ENCODE measurements around the gene CUL1.

Gene CUL1

DNA sequence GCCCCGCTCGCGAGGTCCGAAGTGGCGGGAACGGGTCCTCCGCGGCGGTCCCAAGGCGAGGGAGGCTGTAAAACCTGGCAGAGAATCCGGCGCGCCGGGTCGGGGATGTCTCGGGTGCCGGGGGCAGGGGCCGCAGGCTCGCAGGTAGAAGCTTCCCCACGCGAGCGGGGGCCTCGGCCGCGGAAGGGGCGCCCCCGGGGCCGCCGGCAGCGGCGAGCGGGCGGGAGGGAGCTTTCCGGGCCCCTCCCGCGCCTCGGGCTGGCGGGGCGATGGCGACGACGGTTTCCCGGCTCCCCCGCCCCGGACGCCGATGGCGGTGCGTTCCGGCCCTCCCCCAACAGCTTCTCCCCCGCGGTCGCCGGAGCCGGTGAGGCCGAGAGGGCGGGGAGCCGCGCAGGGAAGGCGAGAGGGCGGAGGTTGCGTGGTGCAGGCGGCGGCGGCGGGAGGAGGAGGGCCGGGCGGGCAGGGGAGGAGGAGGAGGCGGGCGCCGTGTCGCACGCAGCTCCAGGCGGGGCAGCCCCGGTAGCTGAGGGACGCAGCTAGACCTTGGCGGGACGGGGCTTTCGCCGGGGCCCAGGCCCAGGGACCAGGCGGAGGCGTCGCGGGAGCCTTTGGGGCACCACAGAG is at the start of gene CUL1:
TSS of gene CUL1 (plus strand) at position 507 of the 627 bp plus-strand sequence. CDS start 31,220 bp downstream, outside the sequence.
- DNase-seq, result peak; percentile 84 to 96 (median 91)

DNA sequence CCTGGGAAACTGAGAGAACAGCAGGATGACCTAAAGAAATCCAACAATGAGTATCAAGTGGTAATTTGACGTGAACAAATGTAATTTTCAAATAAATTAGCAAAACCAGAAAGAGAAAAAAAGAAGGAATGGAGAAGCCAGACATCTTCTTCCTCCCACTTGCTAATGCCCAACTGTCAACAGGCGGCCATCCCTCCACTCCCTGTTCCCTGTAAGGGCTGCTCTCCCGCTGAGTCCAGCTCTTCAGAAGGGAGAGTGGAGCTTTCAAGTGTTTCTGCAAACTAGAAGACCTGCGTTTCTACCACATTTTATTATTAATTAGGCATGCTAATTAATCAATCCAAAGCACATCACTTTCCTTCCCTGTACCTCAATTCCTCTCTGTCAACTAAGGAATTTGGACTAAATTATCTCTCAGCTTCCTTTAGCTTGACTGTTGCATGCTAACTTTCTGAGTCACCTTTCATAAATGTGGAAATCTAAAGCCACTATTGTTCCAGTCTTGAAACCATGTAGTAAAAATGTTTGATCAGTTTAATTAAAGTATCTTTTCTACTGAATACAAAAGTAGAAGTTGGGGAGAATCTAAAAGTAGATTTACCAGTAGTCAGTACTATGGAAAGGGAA is 48.4 kb upstream of the CUL1 start:
- DNase-seq, result peak in 2 of 3 experiments; percentile 31

DNA sequence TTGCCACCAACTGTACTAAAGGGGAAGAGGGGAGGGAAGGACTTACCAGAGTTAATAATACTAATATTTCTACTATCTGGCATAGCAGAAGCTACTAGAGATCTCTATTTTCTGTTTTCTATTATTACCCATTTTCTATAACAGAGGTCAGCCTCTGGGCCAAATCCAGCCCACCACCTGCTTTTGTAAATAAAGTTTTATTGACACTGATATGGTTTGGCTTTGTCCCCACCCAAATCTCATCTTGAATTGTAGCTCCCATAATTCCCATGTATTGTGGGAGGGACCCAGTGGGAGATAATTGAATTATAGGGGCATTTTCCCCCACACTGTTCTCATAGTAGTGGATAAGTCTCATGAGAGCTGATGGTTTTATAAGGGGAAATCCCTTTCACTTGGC is 45.9 kb upstream of the CUL1 start:
- DNase-seq, result no peak

DNA sequence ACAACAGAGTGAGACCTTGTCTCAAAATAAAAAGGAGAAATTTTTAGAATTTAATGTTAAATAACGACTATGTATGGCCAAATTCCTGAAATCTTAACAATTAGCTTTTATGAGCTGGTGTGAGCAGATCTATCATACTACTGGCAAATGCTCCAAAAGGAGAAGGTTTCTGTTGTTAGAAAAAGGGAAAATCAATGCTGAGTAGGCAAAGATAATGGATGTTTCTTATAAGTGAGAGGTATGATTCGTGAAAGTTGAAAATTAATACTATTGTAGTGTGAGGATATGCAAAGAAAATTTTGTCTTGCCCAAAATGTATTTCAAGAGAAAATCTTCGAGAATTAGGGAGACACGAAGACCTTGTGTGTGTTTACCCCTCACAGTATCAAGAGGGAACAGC is 40.8 kb upstream of the CUL1 start:
- no peak for DNase-seq

DNA sequence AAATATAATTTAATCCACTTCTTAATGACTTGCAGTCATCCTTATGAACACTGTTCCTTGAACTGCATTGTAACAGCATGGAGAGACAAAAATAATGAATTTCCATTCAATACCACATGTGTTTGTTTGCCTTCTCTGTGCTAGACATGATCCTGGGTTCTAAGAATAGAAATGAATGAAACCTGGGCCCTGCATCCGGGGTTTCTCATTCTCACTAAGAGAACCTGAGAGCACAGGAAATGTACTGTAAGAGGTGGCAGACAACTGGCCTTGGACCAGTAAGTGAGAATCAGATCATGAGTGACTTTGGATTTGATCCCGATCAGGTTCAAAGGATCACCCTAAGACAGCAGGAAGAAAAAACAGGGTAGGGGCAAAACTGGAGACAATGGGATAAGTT is 37.2 kb upstream of the CUL1 start:
- no peak for DNase-seq

DNA sequence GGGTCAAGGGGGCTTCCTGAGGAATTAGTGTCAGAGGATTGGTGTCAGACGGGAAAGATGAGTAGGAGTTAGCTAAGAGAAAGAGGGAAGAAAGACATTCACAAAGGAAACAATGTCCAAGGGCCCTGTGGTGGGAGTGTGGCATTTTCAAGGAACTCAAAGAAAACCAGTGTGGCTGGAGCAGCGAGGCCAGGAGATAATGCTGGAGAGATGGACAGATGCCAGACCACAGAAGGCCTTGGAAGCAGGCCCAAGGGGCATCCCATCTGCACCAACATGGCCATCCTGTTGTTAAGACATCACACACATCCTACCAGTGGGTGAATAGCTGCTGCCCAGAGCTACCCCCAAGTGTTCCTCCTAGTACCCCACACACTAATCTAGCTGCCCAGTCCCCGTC is 36.1 kb upstream of the CUL1 start:
- no peak for DNase-seq

DNA sequence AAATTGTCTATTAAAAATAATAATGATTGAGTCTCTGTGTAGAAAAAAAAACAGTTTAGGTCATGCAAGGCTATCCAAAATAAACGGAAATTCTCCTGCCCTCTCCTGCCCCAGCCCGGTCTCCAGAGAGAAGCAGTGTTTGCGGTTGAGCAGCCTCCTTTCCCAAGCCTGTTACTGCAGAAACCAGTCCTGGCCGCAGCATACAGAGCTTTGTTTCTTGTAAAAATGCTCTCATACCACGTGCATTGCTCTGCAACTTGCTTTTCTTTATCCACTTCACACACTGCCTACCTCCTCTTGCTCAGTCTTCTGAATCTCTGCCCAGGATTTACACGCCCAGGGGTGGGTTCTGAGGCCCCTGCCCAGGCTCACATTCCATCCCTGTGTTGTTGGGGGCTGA is 34.4 kb upstream of the CUL1 start:
- DNase-seq, result no peak

DNA sequence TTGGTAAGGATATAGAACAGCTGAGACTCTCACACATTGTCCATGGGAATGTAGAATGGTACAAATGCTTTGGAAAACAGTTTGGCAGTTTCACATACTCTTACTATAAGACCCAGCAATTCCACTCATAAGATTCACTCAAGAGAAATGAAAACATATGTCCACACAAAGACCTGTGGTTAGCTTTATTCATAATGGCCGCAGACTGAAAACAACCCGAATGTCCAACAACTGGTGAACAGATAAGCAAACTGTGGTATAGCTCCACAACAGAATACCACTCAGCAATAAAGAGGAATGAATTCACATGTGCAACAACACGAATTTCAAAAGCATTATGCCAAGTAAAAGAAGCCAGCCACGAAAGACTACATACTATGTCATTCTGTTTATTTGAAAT is 33.5 kb upstream of the CUL1 start:
- DNase-seq, result no peak

DNA sequence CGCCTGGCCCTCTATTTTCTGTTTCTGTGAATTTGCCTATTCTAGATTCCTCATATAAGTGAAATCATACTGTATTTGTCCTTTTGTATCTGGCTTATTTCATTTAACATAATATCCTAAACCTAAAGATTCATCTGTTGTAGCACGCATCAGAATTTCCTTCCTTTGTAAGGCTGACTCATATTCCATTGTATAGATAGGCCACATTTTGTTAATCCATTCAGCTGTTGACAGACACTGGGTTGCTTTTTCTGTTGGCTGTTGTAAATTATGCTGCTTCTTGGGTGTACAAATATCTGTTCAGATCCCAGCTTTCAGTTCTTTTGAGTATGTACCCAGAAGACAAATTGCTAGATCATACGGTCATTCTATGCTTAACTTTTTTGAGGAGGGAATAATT is 28.8 kb upstream of the CUL1 start:
- no peak for DNase-seq

DNA sequence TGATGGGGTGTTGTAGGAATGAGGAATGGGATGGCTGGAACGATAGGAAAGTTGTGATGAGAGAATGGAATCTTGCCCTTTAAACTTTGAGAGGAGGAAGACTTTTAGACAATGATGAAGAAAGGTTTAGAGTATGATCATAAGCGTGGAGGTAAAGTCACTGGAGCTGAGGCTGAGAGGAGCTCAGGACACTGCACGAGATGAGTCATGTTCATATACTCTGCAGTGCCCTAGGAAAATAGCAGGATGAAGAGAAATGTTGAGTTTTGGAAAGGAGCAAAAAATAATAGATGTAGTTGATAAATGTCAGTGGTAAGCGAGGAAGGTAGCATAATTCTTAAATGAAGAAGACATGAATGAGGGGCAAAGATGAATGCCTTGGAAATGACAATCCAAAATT is 28.3 kb upstream of the CUL1 start:
- DNase-seq, result no peak

DNA sequence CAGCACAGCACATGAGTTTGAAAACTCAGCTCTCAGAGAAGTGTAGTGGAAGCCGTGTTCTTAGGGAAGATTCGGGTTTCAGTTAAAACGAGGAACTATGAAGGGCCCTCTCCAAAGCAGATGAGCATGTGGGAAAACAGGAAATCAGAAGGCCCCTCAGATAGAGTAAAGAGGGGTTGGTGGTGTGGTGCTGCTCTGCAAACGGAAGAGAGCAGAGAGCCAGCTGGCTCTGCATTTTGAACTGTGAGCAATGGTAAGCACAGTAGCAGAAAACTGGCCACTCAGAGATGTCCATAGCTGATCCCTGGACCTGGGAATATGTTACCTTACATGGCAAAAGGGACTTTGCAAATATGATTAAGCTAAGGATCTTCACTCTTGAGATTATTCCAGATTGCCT is 27.9 kb upstream of the CUL1 start:
- no peak for DNase-seq

DNA sequence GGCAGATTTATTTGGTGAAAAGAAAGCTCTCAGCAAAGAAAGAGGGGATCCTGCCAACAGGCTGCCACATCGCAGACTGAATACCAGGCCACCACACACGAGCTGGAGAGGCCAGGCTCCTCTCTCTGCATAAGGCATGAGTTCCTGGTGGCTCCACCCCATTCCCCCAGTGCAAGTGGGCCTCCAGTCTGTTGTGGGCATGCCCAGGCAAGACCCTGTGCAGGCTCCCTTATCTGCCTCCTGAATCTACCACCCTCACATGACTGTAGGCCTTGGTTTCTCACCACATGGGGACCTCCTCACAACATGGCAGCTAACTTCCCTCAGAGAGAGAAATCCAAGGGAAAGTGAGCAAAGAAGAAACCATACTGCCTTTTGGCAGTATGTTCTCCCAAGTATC is 26.7 kb upstream of the CUL1 start:
- no peak for DNase-seq

DNA sequence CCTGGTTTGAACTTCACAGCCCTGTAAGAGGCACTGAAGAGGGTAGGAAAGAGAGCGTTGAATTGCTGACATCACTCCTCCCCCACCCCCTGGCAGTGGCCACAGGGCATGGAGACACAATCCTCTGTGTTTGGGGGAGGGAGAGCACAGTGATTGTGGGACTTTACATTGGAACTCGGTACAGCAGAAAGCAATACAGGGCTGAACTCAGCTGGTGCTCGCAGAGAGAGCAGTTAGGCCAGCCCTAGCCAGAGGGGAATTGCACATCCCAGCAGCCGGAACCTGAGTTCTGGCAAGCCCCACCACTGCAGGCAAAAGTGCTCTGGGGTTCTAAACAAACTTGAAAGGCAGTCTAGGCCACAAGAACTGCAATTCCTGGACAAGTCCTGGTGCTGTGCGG is 24.0 kb upstream of the CUL1 start:
- DNase-seq, result no peak

DNA sequence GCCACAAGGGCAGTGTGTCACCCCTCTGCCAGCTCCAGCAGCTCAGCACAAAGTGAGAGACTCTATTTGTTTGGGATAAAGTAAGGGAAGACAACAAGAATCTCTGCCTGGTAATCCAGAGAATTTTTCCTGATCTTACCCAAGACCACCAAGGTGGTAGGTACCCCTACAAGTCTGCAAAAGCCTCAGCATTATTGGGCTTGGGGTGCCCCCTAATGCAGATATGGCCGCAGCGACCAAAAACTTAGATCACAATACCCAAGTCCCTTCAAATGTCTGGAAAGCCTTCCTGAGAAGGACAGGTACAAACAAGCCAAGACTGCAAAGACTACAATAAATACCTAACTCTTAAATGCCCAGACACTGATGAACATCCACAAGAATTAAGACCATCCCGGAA is 22.4 kb upstream of the CUL1 start:
- no peak for DNase-seq

DNA sequence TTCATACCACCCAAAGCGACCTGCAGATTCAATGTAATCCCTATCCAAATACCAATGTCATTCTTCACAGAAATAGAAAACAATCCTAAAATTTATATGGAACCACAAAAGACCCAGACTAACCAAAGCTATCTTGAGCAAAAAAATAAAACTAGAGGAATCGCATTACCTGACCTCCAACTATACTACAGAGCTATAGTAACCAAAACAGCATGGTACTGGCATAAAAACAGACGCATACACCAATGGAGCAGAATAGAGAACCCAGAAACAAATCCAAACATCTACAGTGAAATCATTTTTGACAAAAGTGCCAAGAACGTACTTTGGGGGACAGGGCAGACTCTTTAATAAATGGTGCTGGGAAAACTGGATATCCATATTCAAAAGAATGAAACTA is 16.9 kb upstream of the CUL1 start:
- DNase-seq, result no peak

DNA sequence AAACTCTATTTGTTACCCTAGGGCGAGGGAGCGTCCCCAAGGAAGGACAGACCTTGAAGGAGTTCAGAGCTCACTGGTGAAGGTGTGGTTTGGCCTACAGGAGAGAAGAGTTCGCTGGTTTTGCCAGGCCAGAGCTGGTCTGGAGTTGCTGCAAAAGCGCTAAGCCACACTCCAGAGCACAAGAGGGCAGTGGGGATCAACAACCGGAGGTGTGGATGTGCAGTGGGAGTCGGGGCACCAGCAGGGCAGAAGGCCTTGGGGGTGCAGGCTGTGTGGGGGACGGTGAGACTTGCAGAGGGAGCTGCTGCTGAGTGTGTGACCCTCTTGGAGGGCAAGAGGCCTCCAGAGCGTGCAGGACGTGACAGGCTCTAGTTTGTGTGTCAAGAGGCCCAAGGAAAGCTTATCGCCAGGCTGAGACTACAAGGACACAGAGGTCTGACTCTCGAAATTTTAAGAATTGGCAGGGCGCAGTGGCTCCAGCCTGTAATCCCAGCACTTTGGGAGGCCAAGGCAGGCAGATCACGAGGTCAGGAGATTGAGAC is 14.3 kb upstream of the CUL1 start:
- no peak for DNase-seq

DNA sequence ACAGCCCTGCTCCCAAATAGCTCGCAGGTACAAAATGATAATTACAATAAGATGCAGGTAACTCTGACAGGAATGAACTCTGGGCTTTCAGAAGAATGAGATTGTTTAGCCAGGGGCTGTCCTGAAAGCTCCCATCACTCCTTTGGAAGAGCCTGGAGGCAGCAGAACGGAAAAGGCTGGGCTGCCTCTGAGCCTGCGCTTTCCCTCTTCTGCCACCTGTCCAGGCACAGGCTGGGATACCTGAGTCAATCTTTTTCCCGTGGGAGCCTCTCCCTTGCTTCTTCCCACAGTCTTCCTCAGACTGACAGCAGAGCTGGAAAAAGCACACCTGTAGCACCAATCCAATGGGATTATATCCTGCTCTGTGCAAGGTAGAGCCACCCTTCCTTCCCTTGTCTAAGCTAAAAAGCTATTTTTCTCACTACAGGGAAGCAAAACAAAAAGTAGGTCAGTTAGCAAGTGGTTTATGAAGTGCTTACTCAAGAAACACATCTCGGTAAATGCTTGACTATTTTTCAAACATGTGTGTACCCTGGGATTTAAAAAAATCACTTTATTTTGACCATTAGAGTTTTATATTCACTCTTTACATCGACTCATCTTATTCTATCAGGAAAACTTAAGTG is 12.3 kb upstream of the CUL1 start:
- DNase-seq, result no peak

DNA sequence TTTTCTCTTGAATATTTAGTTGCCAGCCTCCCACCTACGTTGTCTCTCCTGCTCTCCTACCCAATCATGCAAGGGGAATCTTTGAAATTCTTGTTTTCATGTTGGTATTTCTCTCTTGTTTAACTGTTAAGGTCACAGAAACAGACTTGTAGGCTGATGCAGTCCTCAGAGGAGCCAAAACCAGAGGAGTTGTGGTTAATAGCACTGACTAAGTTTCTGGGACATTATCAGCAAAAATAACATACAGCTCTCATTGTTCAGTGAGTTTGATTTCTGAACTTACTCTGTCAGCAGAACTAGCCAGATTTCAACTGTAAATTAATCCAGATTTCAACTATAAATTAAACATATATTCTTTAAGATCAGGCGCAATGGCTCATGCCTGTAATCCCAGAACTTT is 11.1 kb upstream of the CUL1 start:
- DNase-seq, result no peak

DNA sequence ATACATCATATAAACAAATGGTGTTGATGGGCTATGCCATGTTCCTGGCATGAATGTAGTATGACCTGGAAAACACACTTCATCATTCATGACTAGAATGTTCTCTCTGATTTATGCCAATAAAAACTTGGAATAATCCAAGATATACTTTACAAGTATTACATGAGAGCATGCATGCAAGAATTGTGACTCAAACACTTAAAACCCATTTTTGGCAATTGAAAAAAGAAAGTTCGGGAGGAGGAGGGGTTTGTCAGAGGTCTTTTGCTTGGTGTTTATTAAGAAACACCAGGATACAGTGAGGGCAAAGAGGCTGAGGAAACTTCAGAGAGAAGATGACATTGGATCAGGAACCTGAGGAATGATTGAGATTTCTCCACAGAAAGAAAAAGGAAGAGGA is 10.2 kb upstream of the CUL1 start:
- DNase-seq, result no peak

DNA sequence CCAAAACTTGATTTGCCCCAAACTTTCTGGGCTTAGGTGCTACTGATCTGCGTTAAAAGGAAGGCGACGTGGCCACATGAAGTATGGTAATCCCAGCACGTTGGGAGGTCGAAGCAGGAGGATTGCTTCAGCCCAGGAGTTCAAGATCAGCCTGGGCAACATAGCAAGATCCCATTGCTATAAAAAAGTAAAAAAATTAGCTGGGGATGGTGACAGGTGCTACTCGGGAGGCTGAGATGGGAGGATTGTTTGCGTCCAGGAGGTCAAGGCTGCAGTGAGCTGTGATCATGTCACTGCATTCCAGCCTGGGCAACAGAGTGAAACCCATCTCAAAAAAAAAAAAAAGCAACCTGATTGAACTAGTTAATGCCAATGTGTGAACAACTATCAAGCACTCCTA is 5.1 kb upstream of the CUL1 start:
- DNase-seq, result no peak

DNA sequence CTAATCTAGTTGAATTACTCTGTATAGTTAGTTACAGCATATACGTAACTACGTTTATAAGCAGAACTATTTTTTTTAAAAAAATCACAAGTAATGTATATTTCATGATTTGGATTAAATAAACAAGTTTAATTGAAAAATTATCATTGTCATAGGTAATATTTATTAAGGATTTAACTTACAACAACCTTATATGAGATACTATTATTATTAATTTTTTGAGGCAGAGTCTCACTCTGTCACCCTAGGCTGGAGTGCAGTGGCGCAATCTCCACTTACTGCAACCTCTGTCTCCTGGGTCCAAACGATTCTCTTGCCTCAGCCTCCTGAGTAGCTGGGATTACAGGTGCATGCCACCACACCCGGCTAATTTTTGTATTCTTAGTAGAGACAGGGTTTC is 4.1 kb upstream of the CUL1 start:
- no peak for DNase-seq

DNA sequence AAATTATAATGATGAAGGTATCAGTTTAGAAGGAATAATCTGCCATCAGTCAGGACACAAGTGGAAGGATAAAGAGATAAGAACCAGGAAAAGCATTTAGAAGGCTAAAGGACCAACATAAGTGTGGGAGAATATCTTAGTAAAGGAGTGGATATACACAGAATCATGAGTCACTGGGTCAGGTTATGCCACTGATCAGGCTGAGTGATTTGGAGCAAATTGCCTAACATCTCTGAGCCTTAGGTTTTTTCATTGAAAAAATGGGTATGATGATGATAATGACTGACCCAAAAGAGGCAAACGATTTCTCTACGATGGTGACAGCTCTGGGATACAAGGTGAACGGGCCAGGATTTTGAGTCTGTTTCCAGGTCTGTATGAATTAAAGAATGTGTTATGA is 2.8 kb upstream of the CUL1 start:
- no peak for DNase-seq

DNA sequence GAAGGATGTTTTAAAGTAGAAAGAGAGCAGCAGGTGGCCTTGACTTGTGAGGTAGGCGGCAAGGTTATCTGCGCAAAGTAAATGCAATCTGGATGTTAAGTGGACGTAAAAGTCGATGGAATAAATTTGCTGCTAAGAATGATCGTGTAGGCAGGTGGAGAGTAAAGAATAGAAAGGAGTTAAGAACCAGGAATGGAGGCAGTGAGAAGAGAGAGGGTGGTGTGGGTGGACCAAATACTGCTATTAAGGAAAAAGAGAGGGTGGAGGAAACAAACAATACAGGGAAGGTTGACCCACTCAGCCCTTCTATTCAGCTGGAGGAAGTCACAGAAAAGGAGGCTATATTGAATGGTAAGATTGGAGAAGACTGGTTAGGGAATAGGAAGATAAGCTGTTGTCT is 1.9 kb upstream of the CUL1 start:
- DNase-seq, result peak in 2 of 3 experiments; percentile 44

DNA sequence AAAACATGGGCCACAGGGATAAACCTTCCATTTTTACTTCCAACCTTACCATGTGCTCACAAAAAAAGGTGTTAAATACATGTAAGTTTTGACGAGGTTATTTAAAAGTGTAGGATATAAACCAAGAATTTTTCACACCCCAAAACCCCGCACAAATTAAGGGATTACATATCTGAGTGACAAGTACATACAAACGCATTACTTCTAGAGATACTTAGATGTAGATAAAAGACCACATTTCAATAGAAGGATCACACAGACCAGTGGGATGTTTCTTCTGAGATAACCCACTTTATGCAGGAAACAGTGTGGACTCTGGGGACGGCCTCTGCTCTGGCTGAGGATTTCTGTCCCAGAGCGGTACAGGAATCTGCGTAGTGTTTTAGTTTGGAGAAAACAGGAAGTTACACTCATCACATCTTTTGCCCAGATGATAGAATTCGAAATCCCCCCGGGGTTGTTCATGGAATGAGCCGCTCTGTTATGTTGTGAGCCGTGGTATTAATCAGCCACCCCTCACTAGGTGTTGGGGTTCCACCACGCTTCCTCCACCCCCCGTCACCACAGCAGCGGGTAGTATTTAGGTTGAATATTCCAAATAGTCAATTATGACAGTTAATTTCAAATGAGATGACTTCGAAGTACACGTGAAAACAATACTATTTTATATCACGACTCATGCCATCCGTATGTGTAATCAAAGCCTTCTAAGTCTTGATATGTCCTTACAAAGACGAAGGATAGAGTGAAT is 1.3 kb upstream of the CUL1 start:
- DNase-seq, result peak in 2 of 3 experiments; percentile 57 to 76

Measured in NCI-H1417 (cell line).